HepG2 (cell line): ENCODE data around the gene GRIK3. TPM values are rescaled to one million over a fixed set of nuclear protein-coding genes. Genes with fewer than 3 reads are reported as not detected.

Source experiments
- ATAC-seq: fragments of 200-7000 bp; cut with Tn5 transposase; 3 replicates; pipeline ENCODE4 v1.9.1; 2020; ENCODE audit warnings: mild to moderate bottlenecking, moderate library complexity
- BruUV-seq: library from RNA; stranded (reverse); fragments of 400-500 nt; replicated peaks from 2 replicates; lab custom pipeline; 2021; lab: Mats Ljungman, UMichigan
- CTCF ChIA-PET: fragments of 300-600 bp; formaldehyde crosslinking; extraction: SDS; loops from one replicate; lab custom pipeline; 2021; ENCODE audit warnings: low total read pairs, inconsistent platforms, low intra/inter-chr PET ratio; lab: Yijun Ruan, JAX
- POLR2A ChIA-PET: fragments of 350-600 bp; sonication (Branson Sonifier 250); formaldehyde crosslinking; loops from one replicate; lab custom pipeline; 2020; ENCODE audit warnings: antibody characterized with exemption, inconsistent platforms; lab: Yijun Ruan, JAX
- DNase-seq: peaks from one replicate; pipeline ENCODE4 v3.0.0-alpha.2; 2015; ENCODE audit warnings: low spot score
- FAIRE-seq: peaks from 3 replicates; lab custom pipeline; 2011; peaks lifted over from hg19 to GRCh38; lab: Jason Lieb, UNC
- H2AFZ ChIP-seq: one replicate; pipeline ENCODE4 v1.6.1; 2011; ENCODE audit warnings: low read length, inconsistent platforms
- H3K27ac ChIP-seq: fragments of 300-600 bp; 3 replicates; pipeline ENCODE4 v1.8.0; 2011; ENCODE audit warnings: mixed run types, mild to moderate bottlenecking, mixed read lengths, low read length, inconsistent platforms; ENCODE audit not compliant: insufficient read depth; ENCODE audit errors: extremely low read length
- H3K27me3 ChIP-seq, 2 experiments: fragments of 200-600 bp in 1 of 2; 2 replicates in 1 of 2; 3 replicates in 1 of 2; pipeline versions ENCODE4 v1.6.0 to v1.8.0; 2011; ENCODE audit warnings: low read length in 2 of 2, mild to moderate bottlenecking in 2 of 2, moderate library complexity in 2 of 2, inconsistent platforms in 1 of 2; ENCODE audit not compliant: insufficient read depth in 2 of 2, control insufficient read depth in 1 of 2
- H3K36me3 ChIP-seq, 2 experiments: fragments of 200-600 bp in 1 of 2; replicated peaks in 1 of 2; 2 replicates in 1 of 2; 3 replicates in 1 of 2; pipeline versions ENCODE4 v1.5.1 to v1.8.0; 2011; ENCODE audit warnings: low read length in 2 of 2, inconsistent platforms in 1 of 2; ENCODE audit not compliant: insufficient read depth in 2 of 2, control insufficient read depth in 1 of 2
- H3K4me1 ChIP-seq: 2 replicates; pipeline ENCODE4 v1.5.1; 2012; ENCODE audit warnings: low read length, inconsistent platforms; ENCODE audit not compliant: insufficient read depth
- H3K4me2 ChIP-seq: 2 replicates; pipeline ENCODE4 v1.6.0; 2011; ENCODE audit warnings: low read depth, low read length, inconsistent platforms
- H3K4me3 ChIP-seq, 3 experiments: fragments of 200-600 bp in 1 of 3; sonication (generic), shearing (Covaris generic) in 1 of 3; replicated peaks in 1 of 3; 2 replicates each; pipeline ENCODE4 v1.5.1; 2011 to 2016; ENCODE audit warnings: low read length in 3 of 3, inconsistent platforms in 2 of 3, low read depth in 2 of 3, mild to moderate bottlenecking in 2 of 3, control low read depth in 1 of 3, mixed read lengths in 1 of 3; ENCODE audit not compliant: insufficient read depth in 1 of 3
- H3K79me2 ChIP-seq: one replicate; pipeline ENCODE4 v1.6.1; 2011; ENCODE audit warnings: low read length, inconsistent platforms; ENCODE audit not compliant: insufficient read depth
- H3K9ac ChIP-seq: 2 replicates; pipeline ENCODE4 v1.6.0; 2011; ENCODE audit warnings: mild to moderate bottlenecking, low read depth, low read length, inconsistent platforms; ENCODE audit not compliant: insufficient read depth
- H3K9me3 ChIP-seq: 2 replicates; pipeline ENCODE4 v1.5.1; 2012; ENCODE audit warnings: mild to moderate bottlenecking, low read length
- H4K20me1 ChIP-seq: 2 replicates; pipeline ENCODE4 v1.6.0; 2011; ENCODE audit warnings: inconsistent platforms, mild to moderate bottlenecking, low read length, moderate library complexity; ENCODE audit not compliant: insufficient read depth
- ARHGAP35 ChIP-seq: sonication (generic); formaldehyde crosslinking; IDR thresholded peaks from 2 replicates; pipeline ENCODE4 v1.9.0; 2022; ENCODE audit warnings: mild to moderate bottlenecking, inconsistent platforms, moderate library complexity, missing genetic modification reagents, borderline replicate concordance
- CEBPB ChIP-seq: IDR thresholded peaks from 2 replicates; pipeline ENCODE4 v1.6.1; 2011; ENCODE audit warnings: low read depth, low read length, improper control_type of control experiment, borderline replicate concordance
- HNF4A ChIP-seq: sonication (generic); formaldehyde crosslinking; IDR thresholded peaks from 2 replicates; pipeline ENCODE4 v1.4.0; 2020; ENCODE audit warnings: missing genetic modification reagents
- POLR2A ChIP-seq, 2 experiments: IDR thresholded peaks; 2 replicates each; pipeline ENCODE4 v1.6.1; 2011; ENCODE audit warnings: low read depth in 2 of 2, low read length in 2 of 2, mild to moderate bottlenecking in 1 of 2, moderate library complexity in 1 of 2; ENCODE audit not compliant: insufficient read depth in 1 of 2
- RARG ChIP-seq: sonication (generic); formaldehyde crosslinking; IDR thresholded peaks from 2 replicates; pipeline ENCODE4 v1.4.0; 2020; ENCODE audit warnings: low read depth, mild to moderate bottlenecking, missing genetic modification reagents
- ZBTB33 ChIP-seq: sonication (generic); formaldehyde crosslinking; IDR thresholded peaks from 2 replicates; pipeline ENCODE4 v1.4.0; 2020; ENCODE audit warnings: missing genetic modification reagents
- ZBTB42 ChIP-seq: sonication (generic); formaldehyde crosslinking; IDR thresholded peaks from 2 replicates; pipeline ENCODE4 v1.5.0; 2020; ENCODE audit warnings: mild to moderate bottlenecking, missing genetic modification reagents
- ZNF615 ChIP-seq: sonication (generic); formaldehyde crosslinking; IDR thresholded peaks from 2 replicates; pipeline ENCODE4 v1.5.0; 2020; ENCODE audit warnings: mild to moderate bottlenecking, missing genetic modification reagents, borderline replicate concordance
- WGBS: methylation state at CpG from one replicate; pipeline ENCODE4 v1.1.6; 2017; ENCODE audit warnings: low lambda C conversion rate; 5-methylcytosine and 5-hydroxymethylcytosine counted together
- in situ Hi-C: cut with HindIII; loops from 2 replicates; pipeline ENCODE4 v1.10.0; 2017; ENCODE audit warnings: low pct_unique_long_range_greater_than_20kb; ENCODE audit not compliant: extremely low pct_ligation_motif_present
- intact Hi-C: fragments of 100-400 bp; cut with micrococcal nuclease; formaldehyde crosslinking; loops from one replicate; pipeline ENCODE4 v1.10.0; 2022; ENCODE audit not compliant: unreplicated experiment
- polyA plus RNA-seq, 8 experiments: library from polyadenylated mRNA; depleted of rRNA in 3 of 8; stranded (reverse) in 7 of 8; unstranded in 1 of 8; fragments of >200 nt; fragmentation: Illumina TruSeq in 4 of 8; extraction: Trizol in 4 of 8; gene quantifications; 2 replicates each; pipeline versions ENCODE4 v1.2.1 to v1.2.3, GENCODE V29; 2011 to 2016; ENCODE audit warnings: low read depth in 4 of 8, missing spikeins in 1 of 8, mixed read lengths in 1 of 8; ENCODE audit not compliant: insufficient read depth in 1 of 8
- total RNA-seq, 5 experiments: library from RNA; depleted of rRNA; stranded (reverse); fragments of >200 nt; fragmentation: Illumina TruSeq; extraction: Trizol; gene quantifications; 2 replicates each; pipeline ENCODE4 v1.2.3, GENCODE V29; 2016; ENCODE audit warnings: low read depth in 1 of 5

Gene GRIK3
- total and polyA plus RNA-seq, 2 of the 13 experiments (the other 11 are each of a cell fraction or from before 2014, with no cell fraction given): not detected

GRCh38 chr1:36883315-36883949 lies 150.9 kb downstream of the GRIK3 start:
- ATAC-seq (no peak), FAIRE-seq (no peak), DNase-seq (no peak)
- ChIA-PET POLR2A (no interaction called here), CTCF (no interaction called here)
- Histone ChIP-seq H3K9ac (no peak overlapping the region), H3K4me3 (no peak overlapping the region), H3K27ac (no peak overlapping the region), H4K20me1 (no peaks in the 10 kb centered on the region), H2AFZ (no peak overlapping the region), H3K4me2 (no peak overlapping the region), H3K27me3 (peaks cover 0 to 9% of the 10 kb centered on the region in 2 experiments; a peak in 2 of 5 replicates), H3K79me2 (no peaks in the 10 kb centered on the region), H3K36me3 (no peaks in the 10 kb centered on the region), H3K9me3 (no peaks in the 10 kb centered on the region), H3K4me1 (no peaks in the 10 kb centered on the region)
- no TSS peak for BruUV-seq
- WGBS: 0% methylated on average over 2 of the region's 3 CpGs
- intact Hi-C loops: no loop called here
- in situ Hi-C loops: no loop called here
- TF ChIP-seq CEBPB (no peak), ZBTB42 (CRISPR knock-in tag) (no peak), ZBTB33 (CRISPR knock-in tag) (no peak), HNF4A (CRISPR knock-in tag) (no peak), ARHGAP35 (no peak), RARG (CRISPR knock-in tag) (no peak), POLR2A (IDR thresholded peaks at IDR 0.05; ENCODE audit: insufficient read depth in 1 of 2, low read depth in 2 of 2, low read length in 2 of 2) (no peak), ZNF615 (CRISPR knock-in tag) (no peak)
